ENCODE results near the gene DENND1C. TPM values are rescaled to one million over a fixed set of nuclear protein-coding genes. Genes with fewer than 3 reads are reported as not detected.

The DENND1C gene
- total RNA-seq, 1 experiment from 2014 or later: not detected

DNA sequence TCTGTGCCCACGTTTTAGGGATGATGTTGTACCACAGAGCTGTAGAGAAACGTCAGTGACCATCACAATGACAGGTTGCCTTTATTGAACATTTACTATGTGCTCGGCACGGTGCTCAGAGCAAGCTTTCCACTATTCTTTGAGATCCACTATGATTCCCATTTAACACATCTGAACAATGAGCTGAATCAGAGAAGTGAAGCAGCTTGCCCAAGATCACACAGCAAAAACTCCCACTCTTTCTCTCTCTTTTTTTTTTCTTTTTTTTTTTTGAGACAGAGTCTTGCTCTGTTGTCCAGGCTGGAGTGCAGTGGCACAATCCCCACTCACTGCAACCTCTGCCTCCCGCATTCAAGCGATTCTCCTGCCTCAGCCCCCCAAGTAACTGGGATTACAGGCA is 41.1 kb upstream of the DENND1C start:
- H3K27me3 Mint-ChIP-seq (ENCODE audit: unreplicated experiment): no peaks in the 10 kb centered on the region
- no peaks in the 10 kb centered on the region for H3K9me3 Mint-ChIP-seq (ENCODE audit: low read depth, unreplicated experiment)
- H3K36me3 Mint-ChIP-seq (ENCODE audit: insufficient read depth, unreplicated experiment): peaks cover 4% of the 10 kb centered on the region
- TF ChIP-seq, protein P1, sequence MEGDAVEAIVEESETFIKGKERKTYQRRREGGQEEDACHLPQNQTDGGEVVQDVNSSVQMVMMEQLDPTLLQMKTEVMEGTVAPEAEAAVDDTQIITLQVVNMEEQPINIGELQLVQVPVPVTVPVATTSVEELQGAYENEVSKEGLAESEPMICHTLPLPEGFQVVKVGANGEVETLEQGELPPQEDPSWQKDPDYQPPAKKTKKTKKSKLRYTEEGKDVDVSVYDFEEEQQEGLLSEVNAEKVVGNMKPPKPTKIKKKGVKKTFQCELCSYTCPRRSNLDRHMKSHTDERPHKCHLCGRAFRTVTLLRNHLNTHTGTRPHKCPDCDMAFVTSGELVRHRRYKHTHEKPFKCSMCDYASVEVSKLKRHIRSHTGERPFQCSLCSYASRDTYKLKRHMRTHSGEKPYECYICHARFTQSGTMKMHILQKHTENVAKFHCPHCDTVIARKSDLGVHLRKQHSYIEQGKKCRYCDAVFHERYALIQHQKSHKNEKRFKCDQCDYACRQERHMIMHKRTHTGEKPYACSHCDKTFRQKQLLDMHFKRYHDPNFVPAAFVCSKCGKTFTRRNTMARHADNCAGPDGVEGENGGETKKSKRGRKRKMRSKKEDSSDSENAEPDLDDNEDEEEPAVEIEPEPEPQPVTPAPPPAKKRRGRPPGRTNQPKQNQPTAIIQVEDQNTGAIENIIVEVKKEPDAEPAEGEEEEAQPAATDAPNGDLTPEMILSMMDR (IDR thresholded peaks at IDR 0.05; ENCODE audit: unreplicated experiment): no peak
- H3K27ac Mint-ChIP-seq (ENCODE audit: unreplicated experiment): no peak overlapping the region
- no TSS peak for BruUV-seq (replicated peaks)
- H3K4me3 Mint-ChIP-seq (ENCODE audit: low read depth, unreplicated experiment): no peak overlapping the region
- H3K4me1 Mint-ChIP-seq (ENCODE audit: low read depth, unreplicated experiment): peaks cover 9% of the 10 kb centered on the region
- CTCF ChIA-PET: no interaction called here
- no peak for DNase-seq
- intact Hi-C loops (cut with micrococcal nuclease; ENCODE audit: unreplicated experiment): no loop called here

GRCh38 chr19:6521718-6522646 is 40.4 kb upstream of the DENND1C start:
- no peaks in the 10 kb centered on the region for H3K9me3 Mint-ChIP-seq (ENCODE audit: low read depth, unreplicated experiment)
- BruUV-seq (replicated peaks): no TSS peak
- CTCF ChIA-PET: interaction anchor here (0.6 kb wide), 1 partner anchor 163 kb away, joined by 10 read pairs; no protein-coding TSS in a partner anchor

GRCh38 chr19:6519289-6519688 is 37.7 kb upstream of the DENND1C start:
- CTCF ChIA-PET: no interaction called here
- no TSS peak for BruUV-seq (replicated peaks)
- TF ChIP-seq, protein P1 (IDR thresholded peaks at IDR 0.05; ENCODE audit: unreplicated experiment): no peak
- peak overlapping the region; percentile 19 for H3K4me3 Mint-ChIP-seq (ENCODE audit: low read depth, unreplicated experiment)
- no peak for DNase-seq
- intact Hi-C loops (cut with micrococcal nuclease; ENCODE audit: unreplicated experiment): loop anchor here (10.0 kb wide), 1 partner anchor 216 kb away; the partner anchor contains the start of genes GPR108 and TRIP10
- H3K27ac Mint-ChIP-seq (ENCODE audit: unreplicated experiment): peak overlapping the region; percentile 31
- H3K36me3 Mint-ChIP-seq (ENCODE audit: insufficient read depth, unreplicated experiment): peaks cover 22% of the 10 kb centered on the region
- peaks cover 18% of the 10 kb centered on the region for H3K4me1 Mint-ChIP-seq (ENCODE audit: low read depth, unreplicated experiment)
- H3K27me3 Mint-ChIP-seq (ENCODE audit: unreplicated experiment): no peaks in the 10 kb centered on the region
- no peaks in the 10 kb centered on the region for H3K9me3 Mint-ChIP-seq (ENCODE audit: low read depth, unreplicated experiment)

More at GRCh38 chr19:6521718-6522646, 40.4 kb upstream of the DENND1C start:
- H3K4me1 Mint-ChIP-seq (ENCODE audit: low read depth, unreplicated experiment): peaks cover 16% of the 10 kb centered on the region
- intact Hi-C loops (cut with micrococcal nuclease; ENCODE audit: unreplicated experiment): no loop called here
- no peak overlapping the region for H3K4me3 Mint-ChIP-seq (ENCODE audit: low read depth, unreplicated experiment)
- peaks cover 10% of the 10 kb centered on the region for H3K36me3 Mint-ChIP-seq (ENCODE audit: insufficient read depth, unreplicated experiment)
- no peak for DNase-seq
- TF ChIP-seq, protein P1 (IDR thresholded peaks at IDR 0.05; ENCODE audit: unreplicated experiment): no peak
- no peaks in the 10 kb centered on the region for H3K27me3 Mint-ChIP-seq (ENCODE audit: unreplicated experiment)
- no peak overlapping the region for H3K27ac Mint-ChIP-seq (ENCODE audit: unreplicated experiment)

GRCh38 chr19:6518145-6518911 is 36.7 kb upstream of the DENND1C start:
- Mint-ChIP-seq H3K9me3 (ENCODE audit: low read depth, unreplicated experiment) (no peaks in the 10 kb centered on the region), H3K4me3 (ENCODE audit: low read depth, unreplicated experiment) (no peak overlapping the region), H3K27ac (ENCODE audit: unreplicated experiment) (no peak overlapping the region), H3K36me3 (ENCODE audit: insufficient read depth, unreplicated experiment) (peaks cover 22% of the 10 kb centered on the region), H3K4me1 (ENCODE audit: low read depth, unreplicated experiment) (peaks cover 18% of the 10 kb centered on the region), H3K27me3 (ENCODE audit: unreplicated experiment) (no peaks in the 10 kb centered on the region)
- no peak for DNase-seq
- intact Hi-C loops (cut with micrococcal nuclease; ENCODE audit: unreplicated experiment): loop anchor here (10.0 kb wide), 1 partner anchor 216 kb away; the partner anchor contains the start of genes GPR108 and TRIP10
- no TSS peak for BruUV-seq (replicated peaks)
- TF ChIP-seq, protein P1 (IDR thresholded peaks at IDR 0.05; ENCODE audit: unreplicated experiment): no peak
- CTCF ChIA-PET: interaction anchor here (1.7 kb wide), 1 partner anchor 218 kb away, joined by 5 read pairs; no protein-coding TSS in a partner anchor
